Lung (tissue), 12 donors: ENCODE measurements around the gene ING4. TPM values are rescaled to one million over a fixed set of nuclear protein-coding genes. Genes with fewer than 3 reads are reported as not detected.

Experiments
- ATAC-seq: fragments of 200-7000 bp; cut with Tn5 transposase; one replicate; pipeline ENCODE4 v1.9.1; 2020; ENCODE audit warnings: moderate number of reproducible peaks; ENCODE audit not compliant: insufficient read depth, low FRiP score
- DNase-seq, 3 donors: peaks; one replicate each; pipeline ENCODE4 v3.0.0-alpha.2; 2013 to 2017
- H3K27ac ChIP-seq, 2 donors: one replicate each; pipeline ENCODE4 v1.5.1; 2013; ENCODE audit warnings: mild to moderate bottlenecking in 2 of 2, moderate library complexity in 2 of 2, control low read depth in 1 of 2, inconsistent platforms in 1 of 2, low read depth in 1 of 2, low read length in 1 of 2
- H3K27me3 ChIP-seq, 3 donors: one replicate each; pipeline ENCODE4 v1.5.1; 2013; ENCODE audit warnings: low read length in 2 of 3; ENCODE audit not compliant: control insufficient read depth in 3 of 3, insufficient read depth in 3 of 3
- H3K36me3 ChIP-seq, 4 donors: one replicate each; pipeline ENCODE4 v1.5.1; 2013; ENCODE audit warnings: low read length in 4 of 4, mild to moderate bottlenecking in 1 of 4, moderate library complexity in 1 of 4; ENCODE audit not compliant: control insufficient read depth in 4 of 4, insufficient read depth in 4 of 4
- H3K4me1 ChIP-seq, 5 donors: one replicate each; pipeline ENCODE4 v1.5.1; 2013; ENCODE audit warnings: low read length in 5 of 5, mild to moderate bottlenecking in 2 of 5, moderate library complexity in 1 of 5; ENCODE audit not compliant: control insufficient read depth in 5 of 5, insufficient read depth in 5 of 5
- H3K4me3 ChIP-seq: one replicate; pipeline ENCODE4 v1.5.1; 2013; ENCODE audit warnings: mild to moderate bottlenecking, control low read depth, moderate library complexity
- H3K9ac ChIP-seq, 2 donors: one replicate each; pipeline ENCODE4 v1.5.1; 2013; ENCODE audit warnings: low read length in 2 of 2, control low read depth in 1 of 2; ENCODE audit not compliant: insufficient read depth in 1 of 2
- H3K9me3 ChIP-seq, 4 donors: one replicate each; pipeline ENCODE4 v1.5.1; 2013; ENCODE audit warnings: low read length in 3 of 4, mild to moderate bottlenecking in 1 of 4, moderate library complexity in 1 of 4; ENCODE audit not compliant: control insufficient read depth in 4 of 4, insufficient read depth in 3 of 4
- CTCF ChIP-seq: IDR thresholded peaks from 2 replicates; pipeline ENCODE4 v1.5.1; 2012; ENCODE audit warnings: mild to moderate bottlenecking; ENCODE audit errors: control extremely low read depth, extremely low read depth
- WGBS, 2 donors: extraction: QIAGEN DNeasy Blood & Tissue Kit; methylation state at CpG; one replicate each; pipeline ENCODE4 v1.1.7; 2013; 5-methylcytosine and 5-hydroxymethylcytosine counted together
- polyA plus RNA-seq, 2 donors: library from polyadenylated mRNA; stranded (reverse); fragments of 200-250 nt; gene quantifications; one replicate each; pipeline ENCODE4 v1.2.1, GENCODE V29; 2013
- total RNA-seq, 2 donors: library from RNA; depleted of rRNA in 1 of 2; stranded (reverse); fragments of >200 nt in 1 of 2; gene quantifications; one replicate each; pipeline ENCODE4 v1.2.1, GENCODE V29; 2014 to 2021
- donor health status: control.
- donor health status: control.
- donor health status: Bipolar disorder and iron deficiency.
- donor health status: healthy.
- donor health status: DM: yes; HTN: yes; CAD: no.

The ING4 gene
- total and polyA plus RNA-seq, 4 donors: 20.3 to 74.3 (median 27.0) TPM

- Histone ChIP-seq H3K9ac (no peak overlapping the region), H3K4me3 (no peak overlapping the region)
These were observed 31.4 kb downstream of the ING4 start for GRCh38 chr12:6631549-6631961.

GRCh38 chr12:6630736-6631135, 32.2 kb downstream of the ING4 start:
- Histone ChIP-seq H3K9me3 (no peaks in the 10 kb centered on the region), H3K4me1 (peaks cover 0 to 22% (median 0%) of the 10 kb centered on the region in 5 donors), H3K27ac (peak overlapping the region in 1 of 2 donors; percentile 24), H3K4me3 (no peak overlapping the region), H3K36me3 (no peaks in the 10 kb centered on the region), H3K27me3 (peaks cover 0 to 2% (median 0%) of the 10 kb centered on the region in 3 donors), H3K9ac (no peak overlapping the region)
- no peak for TF ChIP-seq CTCF
- 60 to 83% methylated on average over 5 of the region's 5 CpGs for WGBS, 2 donors
- ATAC-seq: no peak
- DNase-seq: peak; percentile 48 to 57 (median 48)

More at GRCh38 chr12:6631549-6631961, 31.4 kb downstream of the ING4 start:
- ATAC-seq (peak; percentile 5), DNase-seq (no peak)
- H3K27me3 ChIP-seq: peaks cover 0 to 2% (median 0%) of the 10 kb centered on the region in 3 donors
- peaks cover 0 to 22% (median 0%) of the 10 kb centered on the region in 5 donors for H3K4me1 ChIP-seq
- H3K9me3 ChIP-seq: no peaks in the 10 kb centered on the region
- H3K36me3 ChIP-seq: no peaks in the 10 kb centered on the region
- WGBS, 2 donors: 73 to 79% methylated on average over 3 of the region's 3 CpGs
- H3K27ac ChIP-seq: peak overlapping the region in 1 of 2 donors; percentile 24
- no peak for TF ChIP-seq CTCF

- 29 to 50% methylated on average over 7 of the region's 7 CpGs for WGBS, 2 donors
- ATAC-seq: no peak
These were observed 35.3 kb downstream of the ING4 start for GRCh38 chr12:6627616-6628015.

More at GRCh38 chr12:6627616-6628015, 35.3 kb downstream of the ING4 start:
- H3K4me1 ChIP-seq: peaks cover 0 to 16% (median 0%) of the 10 kb centered on the region in 5 donors
- peak in 2 of 3 donors; percentile 56 to 73 for DNase-seq
- H3K9ac ChIP-seq: no peak overlapping the region
- H3K9me3 ChIP-seq: no peaks in the 10 kb centered on the region
- H3K36me3 ChIP-seq: no peaks in the 10 kb centered on the region
- H3K4me3 ChIP-seq: no peak overlapping the region
- peaks cover 0 to 2% (median 0%) of the 10 kb centered on the region in 3 donors for H3K27me3 ChIP-seq
- no peak for TF ChIP-seq CTCF
- no peak overlapping the region for H3K27ac ChIP-seq
